GM21786 (cell line): Measurements from ENCODE around the gene TMEM82.

Experiments used
- ATAC-seq: cut with Tn5 transposase; IDR thresholded peaks from one replicate; pipeline ENCODE4 v1.9.1; 2021; ENCODE audit not compliant: unreplicated experiment

The TMEM82 gene

GRCh38 chr1:15755021-15755645 is 12.8 kb downstream of the TMEM82 start:
- no peak for ATAC-seq

- no peak for ATAC-seq
Observed at GRCh38 chr1:15755646-15756040, 13.3 kb downstream of the TMEM82 start.

- ATAC-seq: no peak
Observed at GRCh38 chr1:15756143-15757015, 14.1 kb downstream of the TMEM82 start.

- no peak for ATAC-seq
Observed at GRCh38 chr1:15757016-15757543, 14.8 kb downstream of the TMEM82 start.

DNA sequence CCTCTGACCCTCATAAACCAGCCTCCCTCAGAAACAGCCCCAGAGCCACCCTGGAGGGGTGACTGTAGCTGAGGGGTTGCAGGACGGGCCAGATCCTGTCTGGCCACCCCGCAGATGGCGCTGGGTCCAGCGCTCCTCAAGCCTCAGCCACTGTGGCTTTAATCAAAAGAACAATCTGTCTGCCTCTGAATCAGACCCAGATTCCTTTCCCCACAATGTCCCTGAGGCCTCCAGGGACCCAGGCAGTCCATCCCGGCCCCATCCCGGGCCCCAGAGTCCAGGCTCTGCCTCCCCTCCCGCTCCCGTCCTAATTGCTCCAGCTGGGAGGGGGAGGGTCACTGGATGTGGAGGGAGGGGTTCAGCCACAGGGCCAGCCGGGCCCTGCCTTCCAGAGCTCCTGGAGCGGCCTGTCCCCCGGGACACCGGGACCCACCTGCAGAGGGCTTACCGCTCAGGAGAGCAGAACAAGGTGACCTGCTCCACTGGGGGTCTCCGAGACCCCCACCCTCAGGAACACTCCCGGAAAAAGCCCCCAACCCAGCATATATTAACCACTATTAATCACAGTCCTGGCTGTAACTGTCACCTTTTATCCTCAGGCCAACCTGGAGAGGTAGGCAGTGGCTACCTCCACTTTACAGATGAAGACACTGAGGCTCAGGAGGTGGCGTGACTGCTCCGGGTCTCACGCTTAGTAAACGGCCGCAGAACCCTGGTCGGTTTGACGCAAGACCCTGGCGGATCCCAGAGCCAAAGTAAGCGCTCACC is 15.5 kb downstream of the TMEM82 start:
- ATAC-seq: no peak

DNA sequence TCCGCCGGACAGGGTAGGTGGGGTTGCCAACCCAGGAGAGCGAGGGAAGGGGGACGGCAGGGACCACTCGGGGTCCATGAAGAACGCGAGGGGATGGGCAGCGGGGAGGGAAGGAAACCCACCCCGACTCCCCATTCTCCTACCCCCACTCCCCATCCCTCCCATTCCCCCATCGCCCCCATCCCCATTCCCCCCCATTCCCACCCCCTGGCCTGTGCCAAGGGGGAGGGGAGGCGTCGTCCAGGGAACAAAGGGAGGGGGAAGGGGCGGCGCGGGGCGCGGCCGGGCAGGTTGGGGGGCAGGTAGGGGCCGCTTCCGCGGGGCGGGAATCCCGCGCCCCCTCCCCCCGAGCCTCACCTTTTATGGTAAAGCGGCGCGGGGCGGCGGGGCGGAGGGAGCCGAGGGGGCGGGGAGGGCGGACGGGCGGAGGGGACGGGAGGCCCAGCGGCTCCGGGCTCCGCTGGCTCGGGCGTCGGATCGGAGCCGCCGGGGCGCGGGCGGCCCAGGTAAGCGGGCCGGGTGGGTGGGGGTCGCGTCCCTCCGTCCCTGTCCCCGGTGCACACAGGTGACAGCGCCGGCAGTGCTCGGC is 16.1 kb downstream of the TMEM82 start, which contains the start of gene FBLIM1:
Gene FBLIM1 (plus strand): TSS at position 453 of the 589 bp plus-strand sequence. CDS start 6,189 bp downstream, outside the sequence.
- ATAC-seq: no peak

DNA sequence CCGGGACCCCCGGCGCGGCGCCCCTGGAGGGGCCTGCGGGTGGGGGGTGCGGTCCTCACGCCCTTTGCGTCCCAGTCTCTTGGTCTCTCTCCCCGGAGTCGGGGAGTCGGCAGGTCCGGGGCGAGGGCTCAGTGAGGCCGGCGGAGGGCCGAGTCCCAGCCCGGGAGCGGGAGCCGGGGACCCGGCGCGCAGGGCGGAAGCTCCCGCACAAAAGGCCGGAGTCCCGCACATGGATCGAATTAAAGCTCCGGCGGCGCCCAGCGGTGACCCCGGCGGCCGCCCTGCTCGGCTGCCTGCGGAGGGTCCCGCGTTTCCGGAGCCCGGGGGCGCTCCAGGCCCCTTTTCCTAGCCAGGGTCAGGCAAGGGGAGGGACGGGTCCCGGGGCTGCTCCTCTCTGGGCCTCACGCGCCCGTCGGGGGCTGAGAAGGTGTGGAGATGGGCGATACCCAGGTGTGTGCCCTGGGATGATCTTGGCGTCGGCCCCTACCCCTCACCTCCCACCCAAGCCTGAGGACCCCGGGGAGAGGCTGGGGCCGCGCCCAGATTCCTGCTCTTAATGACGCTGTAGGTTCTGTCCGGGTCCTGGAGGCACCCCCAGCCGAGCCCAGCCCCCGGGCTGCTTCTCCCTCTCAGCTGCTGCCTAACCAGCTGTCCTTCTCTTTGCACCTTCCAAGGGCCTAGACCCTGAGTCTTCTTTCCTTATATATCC is 16.8 kb downstream of the TMEM82 start:
- ATAC-seq: no peak

- ATAC-seq: no peak
Observed at GRCh38 chr1:15760520-15761211, 18.4 kb downstream of the TMEM82 start.

GRCh38 chr1:15761366-15762128 is 19.2 kb downstream of the TMEM82 start:
- no peak for ATAC-seq

GRCh38 chr1:15762546-15762945 is 20.2 kb downstream of the TMEM82 start:
- no peak for ATAC-seq

GRCh38 chr1:15764269-15764764 is 22.0 kb downstream of the TMEM82 start:
- no peak for ATAC-seq

- ATAC-seq: no peak
Observed at GRCh38 chr1:15764890-15765289, 22.6 kb downstream of the TMEM82 start.

DNA sequence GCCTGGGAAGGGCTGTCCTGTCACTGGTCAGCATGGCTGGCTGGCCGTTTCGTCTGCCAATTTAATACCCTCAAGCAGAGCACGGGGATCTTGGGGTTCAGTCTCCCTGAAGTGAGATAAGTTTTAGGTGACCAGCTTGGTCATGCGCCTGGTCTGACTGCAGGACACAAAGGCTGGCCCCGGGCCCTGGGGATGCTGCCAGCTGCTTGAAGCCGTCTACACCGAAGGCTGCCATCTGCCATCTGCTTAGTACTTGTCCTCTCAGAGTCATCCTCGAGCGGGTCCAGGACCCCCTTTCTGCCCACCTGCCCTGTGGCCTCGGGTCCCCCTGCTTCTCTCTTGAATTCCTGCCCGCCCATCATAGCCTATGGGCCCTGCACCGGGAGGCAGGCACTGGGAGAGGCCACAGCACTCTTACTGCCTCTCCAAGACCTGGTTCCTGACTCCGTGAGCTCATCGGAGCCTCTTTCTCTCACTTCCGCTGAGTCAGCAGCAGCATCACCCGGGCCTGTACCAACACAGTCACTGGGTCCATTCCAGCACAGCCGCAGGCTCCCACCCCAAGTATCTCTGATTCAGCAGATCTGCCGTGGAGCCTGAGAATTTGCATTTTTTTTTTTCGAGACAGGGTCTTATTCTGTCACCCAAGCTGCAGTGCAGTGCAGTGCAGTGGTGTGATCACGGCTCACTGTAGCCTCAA is 23.3 kb downstream of the TMEM82 start:
- no peak for ATAC-seq

DNA sequence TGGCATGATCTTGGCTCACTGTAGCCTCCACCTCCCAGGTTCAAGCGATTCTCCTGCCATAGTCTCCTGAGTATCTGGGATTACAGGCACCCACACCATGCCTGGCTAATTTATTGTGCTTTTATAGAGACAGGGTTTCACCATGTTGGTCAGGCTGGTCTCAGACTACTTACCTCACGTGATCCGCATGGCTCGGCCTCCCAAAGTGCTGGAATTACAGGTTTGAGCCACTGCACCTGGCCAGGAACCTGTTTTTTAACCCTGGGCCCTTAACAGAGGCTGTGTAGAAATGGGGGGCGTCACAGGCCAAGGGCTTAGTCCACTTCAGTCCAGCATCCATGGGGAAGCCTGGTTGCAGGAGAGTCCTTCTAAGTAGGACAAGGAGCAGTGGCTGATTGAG is 25.6 kb downstream of the TMEM82 start:
- ATAC-seq: no peak

- ATAC-seq: no peak
Observed at GRCh38 chr1:15768388-15768787, 26.1 kb downstream of the TMEM82 start.

DNA sequence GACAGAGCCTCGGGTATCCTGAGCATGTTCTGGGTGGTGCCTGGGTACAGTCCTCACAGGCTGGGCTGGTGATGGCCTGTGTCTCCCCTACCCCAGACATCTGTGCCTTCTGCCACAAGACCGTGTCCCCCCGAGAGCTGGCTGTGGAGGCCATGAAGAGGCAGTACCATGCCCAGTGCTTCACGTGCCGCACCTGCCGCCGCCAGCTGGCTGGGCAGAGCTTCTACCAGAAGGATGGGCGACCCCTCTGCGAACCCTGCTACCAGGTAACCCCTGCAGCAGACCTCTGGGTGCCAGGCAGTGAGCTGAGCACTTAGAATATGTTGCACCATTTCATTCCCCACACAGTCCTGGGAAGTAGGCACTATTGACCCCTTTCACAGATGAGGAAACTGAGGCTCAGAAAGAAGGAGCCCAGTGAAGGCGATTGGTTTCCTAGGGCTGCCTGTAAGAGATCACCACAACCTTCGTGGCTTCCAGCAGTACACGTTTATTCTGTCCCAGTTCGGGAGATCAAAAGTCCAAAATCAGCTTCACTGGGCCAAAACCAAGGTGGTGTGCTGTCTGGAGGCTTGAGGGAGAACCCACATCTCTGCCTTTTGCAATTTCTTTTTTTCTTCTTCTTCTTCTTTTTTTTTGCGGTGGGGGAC is 28.1 kb downstream of the TMEM82 start:
- no peak for ATAC-seq

- no peak for ATAC-seq
Observed at GRCh38 chr1:15771836-15772515, 29.7 kb downstream of the TMEM82 start.
